Measurements from ENCODE around the gene MTG2.
"Not testable (repeated sequence)": the region's sequence is repeated elsewhere in the genome, so short reads cannot be mapped to it uniquely, and the experiment has no call there.

Gene MTG2

GRCh38 chr20:62146019-62146755, 36.6 kb upstream of the MTG2 start:
- DNase-seq (ENCODE audit: low read depth in 2 of 2), result no peak

DNA sequence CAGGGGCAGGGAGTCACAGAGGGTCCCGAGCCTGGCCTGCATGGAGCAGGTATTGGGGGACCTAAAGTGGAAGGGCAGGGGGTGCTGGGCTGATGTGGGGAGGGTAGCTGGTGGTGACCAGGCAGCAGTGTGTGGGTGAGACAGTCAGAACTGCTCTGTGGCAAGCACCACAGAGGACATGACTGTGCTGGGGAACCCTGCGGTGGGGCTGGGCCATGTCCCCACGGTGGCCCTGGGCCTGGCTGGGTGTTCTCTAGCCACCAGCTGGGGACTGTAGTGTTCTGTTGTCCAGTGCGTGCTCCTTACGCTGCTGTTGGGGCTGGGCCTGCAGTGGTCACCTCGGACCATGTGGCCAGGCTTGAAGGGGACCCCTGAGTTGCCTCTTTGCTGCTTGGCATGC, 35.7 kb upstream of the MTG2 start:
- no peak for DNase-seq (ENCODE audit: low read depth in 2 of 2)

- no peak for DNase-seq (ENCODE audit: low read depth in 2 of 2)
These were observed 35.3 kb upstream of the MTG2 start for GRCh38 chr20:62147528-62147927.

DNA sequence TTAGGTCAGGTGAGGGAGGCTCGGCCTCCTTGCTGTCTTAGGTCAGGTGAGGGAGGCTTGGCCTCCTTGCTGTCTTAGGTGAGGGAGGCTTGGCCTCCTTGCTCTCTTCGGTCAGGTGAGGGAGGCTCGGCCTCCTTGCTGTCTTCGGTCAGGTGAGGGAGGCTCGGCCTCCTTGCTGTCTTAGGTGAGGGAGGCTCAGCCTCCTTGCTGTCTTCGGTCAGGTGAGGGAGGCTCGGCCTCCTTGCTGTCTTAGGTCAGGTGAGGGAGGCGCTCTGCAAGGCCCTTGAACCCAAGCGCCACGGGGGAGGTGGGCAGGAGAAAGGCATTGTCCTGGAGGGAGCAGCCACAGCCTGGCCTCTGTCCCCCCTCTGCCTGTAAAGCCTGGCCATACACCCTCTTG, 34.4 kb upstream of the MTG2 start:
- not testable (repeated sequence) for DNase-seq (ENCODE audit: low read depth in 2 of 2)

GRCh38 chr20:62148908-62149314, 33.9 kb upstream of the MTG2 start:
- DNase-seq (ENCODE audit: low read depth in 2 of 2), result no peak

DNA sequence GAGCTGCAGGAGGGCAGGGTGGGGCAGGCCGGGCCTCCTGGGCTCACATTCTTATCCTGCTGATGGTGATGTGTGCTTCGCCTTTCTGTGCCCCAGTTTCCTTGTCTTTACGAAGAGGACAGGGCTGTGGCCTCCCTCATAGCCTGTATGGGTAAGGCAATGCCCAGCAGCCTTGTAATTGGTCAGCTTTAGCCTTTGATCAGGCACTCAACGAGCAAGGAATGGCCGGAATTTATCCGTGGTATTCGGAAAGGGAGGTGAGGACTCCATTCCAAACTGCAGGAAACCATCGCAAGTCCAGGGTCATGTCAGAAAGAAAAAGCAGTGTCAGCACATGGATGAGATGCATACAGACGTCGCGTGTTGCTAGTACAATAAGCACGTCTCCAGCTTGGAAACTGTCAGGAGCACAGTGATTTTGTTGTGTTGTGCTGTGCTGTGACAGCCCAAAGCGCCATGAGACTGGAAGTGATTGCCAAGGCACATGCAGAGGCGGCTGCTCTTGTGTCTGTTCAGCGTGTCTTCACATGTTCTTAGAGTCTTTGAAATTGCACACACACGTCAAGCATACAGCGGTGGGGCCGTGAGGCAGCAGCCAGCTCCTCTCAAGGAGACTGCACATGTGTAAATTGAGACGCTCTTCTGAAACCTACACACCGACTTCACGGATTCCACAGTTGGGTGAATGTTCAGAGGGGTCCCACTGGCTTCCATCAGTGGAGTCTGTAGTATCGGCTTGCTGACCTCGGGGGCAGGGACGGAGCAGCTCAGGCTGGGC, 33.1 kb upstream of the MTG2 start:
- no peak for DNase-seq (ENCODE audit: low read depth in 2 of 2)

GRCh38 chr20:62150310-62150575, 32.6 kb upstream of the MTG2 start:
- no peak for DNase-seq (ENCODE audit: low read depth in 2 of 2)

DNA sequence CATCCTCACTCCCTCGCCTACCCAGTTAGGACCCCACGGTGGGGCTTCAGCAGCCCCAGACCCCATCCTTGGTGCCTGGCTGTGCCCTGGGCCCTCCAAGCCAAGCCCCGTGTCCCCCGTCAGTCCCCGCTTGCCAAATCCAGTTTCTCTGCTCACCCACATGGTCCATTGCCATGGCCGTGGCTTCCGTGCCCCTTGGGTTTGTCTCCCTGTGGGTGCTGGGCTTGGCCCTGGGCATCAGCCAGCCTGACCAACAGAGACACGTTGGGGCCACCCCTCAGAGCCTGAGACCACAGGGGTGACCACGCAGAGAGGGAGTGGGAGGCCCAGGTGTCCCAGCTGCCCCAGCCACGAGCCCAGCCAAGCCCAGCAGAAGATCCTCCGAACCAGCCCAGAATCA, 31.6 kb upstream of the MTG2 start:
- DNase-seq (ENCODE audit: low read depth in 2 of 2), result no peak

DNA sequence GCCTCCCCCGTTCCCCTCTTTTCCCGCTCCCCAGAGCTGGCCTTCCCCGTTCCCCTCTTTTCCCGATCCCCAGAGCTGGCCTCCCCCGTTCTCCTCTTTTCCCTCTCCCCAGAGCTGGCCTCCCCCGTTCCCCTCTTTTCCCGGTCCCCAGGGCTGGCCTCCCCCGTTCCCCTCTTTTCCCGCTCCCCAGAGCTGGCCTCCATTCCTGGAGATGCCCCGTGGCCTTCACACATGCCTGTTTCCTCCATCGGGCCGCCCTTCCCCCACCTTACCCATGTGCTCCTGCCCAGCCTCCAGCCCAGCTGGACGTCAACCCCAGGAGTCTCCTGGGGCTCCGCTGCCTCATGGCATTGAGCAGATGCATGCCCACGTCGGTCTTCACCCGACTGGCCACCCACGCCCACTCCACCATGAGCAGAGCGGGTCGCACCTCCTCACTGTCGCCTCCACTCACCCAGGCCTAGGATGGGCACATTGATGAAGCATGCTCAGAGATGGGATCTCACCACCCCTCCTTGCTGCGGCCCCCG, 30.9 kb upstream of the MTG2 start:
- DNase-seq (ENCODE audit: low read depth in 2 of 2), result no peak

DNA sequence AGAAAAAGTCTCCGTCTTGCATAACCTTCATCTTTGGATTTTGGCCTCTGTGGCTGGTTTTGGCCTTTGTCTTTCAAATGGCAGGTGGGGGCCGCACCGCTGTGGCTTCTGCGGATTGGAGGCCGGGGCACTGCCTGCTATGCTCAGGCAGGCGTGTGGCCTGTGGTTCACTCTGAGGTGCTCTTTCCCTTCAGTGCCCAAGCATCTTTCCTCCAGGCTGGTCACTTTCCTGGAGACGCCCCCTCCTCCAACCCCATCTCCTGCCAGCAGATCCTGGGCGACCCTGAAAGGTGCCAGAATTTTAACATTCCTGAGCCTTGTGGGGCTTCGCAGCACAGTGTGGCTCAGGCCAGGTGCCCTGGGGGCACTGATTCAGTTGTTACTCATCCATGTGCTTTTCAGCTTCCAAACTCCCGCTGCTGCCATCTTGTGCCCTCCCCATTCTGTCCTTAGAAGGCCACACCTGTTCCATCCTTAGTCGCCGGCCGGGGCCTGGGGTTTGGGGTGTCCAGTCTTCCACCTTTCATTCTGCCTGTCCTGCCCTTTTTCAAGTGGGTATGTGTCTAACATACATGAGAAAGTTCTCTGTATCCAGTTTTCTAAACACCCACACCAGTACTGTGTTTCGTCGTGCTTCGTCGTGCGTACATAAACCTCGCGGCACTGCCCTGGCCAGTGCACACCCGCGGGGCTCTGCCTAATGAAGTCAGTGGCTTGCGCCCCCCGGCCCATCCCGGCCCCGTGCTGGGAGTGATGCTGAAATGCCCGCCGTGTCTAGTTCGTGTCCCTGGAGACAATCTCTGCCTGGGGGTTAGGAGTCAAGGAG, 27.2 kb upstream of the MTG2 start:
- DNase-seq (ENCODE audit: low read depth in 2 of 2), result no peak

DNA sequence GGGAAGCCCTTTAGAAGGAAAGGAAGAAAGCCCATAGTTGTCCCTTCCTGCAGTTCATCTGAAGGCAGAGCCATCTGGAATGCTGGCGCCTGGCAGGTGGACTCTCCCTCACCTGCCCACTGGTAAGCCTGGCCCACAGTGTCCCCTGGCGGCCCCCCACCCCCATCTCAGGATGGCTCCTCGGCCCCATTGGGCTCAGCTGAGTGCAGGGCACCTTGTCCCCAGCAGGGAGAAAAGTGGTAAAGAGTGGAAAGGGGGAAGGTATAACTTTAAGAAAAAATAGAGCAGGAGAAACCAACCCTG, 26.6 kb upstream of the MTG2 start:
- DNase-seq (ENCODE audit: low read depth in 2 of 2), result no peak

DNA sequence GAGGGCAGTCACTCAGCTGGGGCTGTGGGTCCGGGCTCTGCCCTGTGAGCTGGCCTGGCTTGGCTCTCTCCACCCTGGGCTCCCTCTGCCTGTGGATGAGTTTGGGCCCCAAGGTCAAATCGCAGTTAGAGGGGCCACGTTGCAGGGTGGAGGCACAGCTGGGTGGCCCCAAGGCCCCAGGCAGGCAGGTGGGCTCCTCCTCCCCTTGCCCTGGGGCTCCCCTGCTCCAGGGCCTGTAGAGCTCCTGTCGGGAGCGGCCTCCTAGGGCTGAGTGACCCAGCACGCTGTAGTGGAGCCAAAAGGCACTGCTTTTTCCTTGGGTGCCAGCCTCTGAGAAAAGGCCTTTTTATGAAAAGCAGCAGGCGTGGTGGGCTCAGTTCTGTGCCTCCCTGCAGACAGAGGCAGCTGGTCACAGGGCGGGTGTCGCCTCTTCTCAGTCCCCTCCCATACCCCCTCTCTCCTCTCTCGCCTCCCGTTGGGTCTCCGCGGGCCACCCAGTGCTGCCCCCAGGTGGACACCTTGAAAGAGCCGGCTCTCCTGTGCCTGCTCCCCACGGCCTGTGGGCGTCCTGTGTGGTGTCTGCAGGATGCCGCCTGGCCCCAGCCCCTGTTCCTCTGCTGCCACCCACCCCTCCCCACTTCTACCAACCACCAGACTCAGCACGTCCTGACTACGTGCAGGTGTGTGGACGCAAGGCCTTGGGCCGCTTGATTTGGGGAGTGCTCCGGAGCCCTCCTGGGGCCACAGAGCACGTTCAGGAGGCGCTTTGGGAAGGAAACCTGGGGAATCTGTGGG, 26.0 kb upstream of the MTG2 start:
- peak; percentile 55 to 60 for DNase-seq (ENCODE audit: low read depth in 2 of 2)

- no peak for DNase-seq (ENCODE audit: low read depth in 2 of 2)
These were observed 25.3 kb upstream of the MTG2 start for GRCh38 chr20:62157387-62158087.

GRCh38 chr20:62158088-62158400, 24.8 kb upstream of the MTG2 start:
- no peak for DNase-seq (ENCODE audit: low read depth in 2 of 2)

DNA sequence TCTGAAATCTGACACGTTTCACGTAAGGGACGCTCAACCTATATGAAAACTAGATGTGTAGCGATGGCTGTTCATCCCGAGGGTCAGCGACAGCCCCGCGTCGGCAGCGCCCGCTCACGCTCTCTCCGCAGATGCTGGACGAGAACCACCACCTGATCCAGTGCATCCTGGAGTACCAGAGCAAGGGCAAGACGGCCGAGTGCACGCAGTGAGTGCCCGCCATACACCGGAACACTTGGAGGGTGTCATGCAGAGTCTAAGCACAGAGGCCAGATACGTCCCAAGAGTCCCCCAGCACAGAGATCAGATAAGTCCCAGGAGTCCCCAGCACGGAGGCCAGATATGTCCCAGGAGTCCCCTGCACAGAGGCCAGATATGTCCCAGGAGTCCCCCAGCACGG, 24.3 kb upstream of the MTG2 start:
- no peak for DNase-seq (ENCODE audit: low read depth in 2 of 2)

DNA sequence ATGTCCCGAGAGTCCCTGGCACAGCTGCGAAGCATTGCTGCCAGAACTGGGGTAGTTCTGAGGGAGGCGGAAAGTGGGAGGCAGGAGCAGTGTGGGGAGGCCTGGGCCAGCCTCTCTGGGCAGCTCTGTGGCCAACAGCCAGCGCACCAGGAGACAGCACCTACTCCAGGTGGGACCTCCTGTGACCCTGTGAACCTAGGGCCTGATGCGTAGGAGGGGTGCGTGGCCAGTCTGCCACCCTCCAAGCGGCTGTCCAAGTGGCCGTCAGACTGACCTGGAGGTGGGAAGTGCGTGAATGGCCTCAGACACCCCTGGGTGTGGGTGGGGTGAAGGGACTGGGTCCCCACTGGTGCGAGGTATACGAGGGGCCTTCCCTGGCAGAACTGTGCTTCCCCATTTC, 23.8 kb upstream of the MTG2 start:
- no peak for DNase-seq (ENCODE audit: low read depth in 2 of 2)

GRCh38 chr20:62159839-62160238, 23.0 kb upstream of the MTG2 start:
- peak in 1 of 2 donors; percentile 43 for DNase-seq (ENCODE audit: low read depth in 2 of 2)

- DNase-seq (ENCODE audit: low read depth in 2 of 2), result no peak
These were observed 22.6 kb upstream of the MTG2 start for GRCh38 chr20:62160253-62160652.

DNA sequence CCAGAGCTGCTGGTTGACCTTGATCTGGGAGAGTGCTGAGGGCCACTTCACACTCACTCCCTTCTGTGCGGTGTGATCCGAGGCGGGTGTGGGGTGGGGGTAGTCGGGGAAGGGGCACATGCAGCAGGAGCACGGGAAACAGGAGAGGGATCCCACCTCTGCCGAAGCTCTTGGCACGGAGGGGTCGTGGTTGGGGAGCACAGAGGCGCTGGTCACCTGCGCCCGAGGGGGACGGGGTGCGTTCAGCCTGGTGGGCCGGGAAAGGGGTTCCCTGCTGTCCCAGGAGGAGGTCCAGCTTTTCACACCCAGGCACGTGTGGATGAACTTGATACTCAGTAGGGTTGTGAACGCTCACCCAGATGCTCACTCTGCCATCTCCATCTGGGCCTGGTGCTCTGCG, 22.0 kb upstream of the MTG2 start:
- DNase-seq (ENCODE audit: low read depth in 2 of 2), result no peak

GRCh38 chr20:62161347-62161746, 21.5 kb upstream of the MTG2 start:
- no peak for DNase-seq (ENCODE audit: low read depth in 2 of 2)

DNA sequence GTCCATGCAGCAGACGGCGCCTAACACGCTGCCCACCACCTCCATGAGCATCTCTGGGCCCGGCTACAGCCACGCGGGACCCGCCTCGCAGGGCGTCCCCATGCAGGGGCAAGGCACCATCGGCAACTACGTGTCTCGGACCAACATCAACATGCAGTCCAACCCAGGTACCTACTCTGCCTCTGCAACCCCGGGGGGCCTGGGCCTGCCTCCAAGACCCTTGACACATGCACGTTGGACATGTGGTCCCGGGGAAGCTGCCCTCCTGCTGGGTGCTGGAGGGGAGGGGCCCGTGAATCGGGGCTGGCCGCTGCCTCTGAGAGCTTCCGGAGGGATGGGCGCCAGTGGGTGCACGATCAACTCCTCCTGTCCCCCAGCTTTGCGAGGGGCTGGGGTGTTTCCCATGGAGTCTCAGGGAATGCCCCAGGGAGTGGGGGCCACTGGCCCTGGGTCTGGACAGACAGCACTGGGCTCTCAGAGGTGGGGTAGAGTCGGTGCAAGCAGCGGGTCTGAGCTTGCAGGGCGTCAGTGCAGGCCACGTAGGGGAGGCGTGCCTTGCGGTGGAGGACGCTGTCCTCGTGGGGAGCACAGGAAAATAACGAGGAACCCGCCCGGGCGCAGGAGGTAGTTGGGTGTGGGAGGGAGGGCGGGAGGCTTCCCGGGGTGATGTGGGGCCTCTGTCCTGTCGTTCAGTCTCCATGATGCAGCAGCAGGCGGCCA, 19.9 kb upstream of the MTG2 start:
- no peak for DNase-seq (ENCODE audit: low read depth in 2 of 2)

Data from stimulated activated CD8-positive, alpha-beta memory T cell treated with anti-CD3 and anti-CD28 coated beads, Interleukin-7, amount 100 ng/mL, for 4 hours (primary cell).